GM10248 (cell line): ENCODE results near the gene THAP8.

Source experiments
- CTCF ChIA-PET: fragments of 300-600 bp; sonication (Branson Sonifier 250); formaldehyde crosslinking; extraction: SDS; loops from one replicate; lab custom pipeline; 2021; ENCODE audit warnings: antibody characterized with exemption; lab: Yijun Ruan, JAX
- POLR2A ChIA-PET: fragments of 350-650 bp; sonication (Branson Sonifier 250); formaldehyde crosslinking; extraction: SDS; loops from one replicate; lab custom pipeline; 2020; ENCODE audit warnings: antibody characterized with exemption; lab: Yijun Ruan, JAX
- DNase-seq: peaks from one replicate; pipeline ENCODE4 v3.0.0; 2012; ENCODE audit errors: extremely low spot score
- TF ChIP-seq, protein P1 (sequence below): IDR thresholded peaks from 2 replicates; pipeline ENCODE4 v1.5.1; 2012; ENCODE audit warnings: mild to moderate bottlenecking, low read depth; ENCODE audit errors: extremely low read depth, missing control alignments, control extremely low read depth

The THAP8 gene

DNA sequence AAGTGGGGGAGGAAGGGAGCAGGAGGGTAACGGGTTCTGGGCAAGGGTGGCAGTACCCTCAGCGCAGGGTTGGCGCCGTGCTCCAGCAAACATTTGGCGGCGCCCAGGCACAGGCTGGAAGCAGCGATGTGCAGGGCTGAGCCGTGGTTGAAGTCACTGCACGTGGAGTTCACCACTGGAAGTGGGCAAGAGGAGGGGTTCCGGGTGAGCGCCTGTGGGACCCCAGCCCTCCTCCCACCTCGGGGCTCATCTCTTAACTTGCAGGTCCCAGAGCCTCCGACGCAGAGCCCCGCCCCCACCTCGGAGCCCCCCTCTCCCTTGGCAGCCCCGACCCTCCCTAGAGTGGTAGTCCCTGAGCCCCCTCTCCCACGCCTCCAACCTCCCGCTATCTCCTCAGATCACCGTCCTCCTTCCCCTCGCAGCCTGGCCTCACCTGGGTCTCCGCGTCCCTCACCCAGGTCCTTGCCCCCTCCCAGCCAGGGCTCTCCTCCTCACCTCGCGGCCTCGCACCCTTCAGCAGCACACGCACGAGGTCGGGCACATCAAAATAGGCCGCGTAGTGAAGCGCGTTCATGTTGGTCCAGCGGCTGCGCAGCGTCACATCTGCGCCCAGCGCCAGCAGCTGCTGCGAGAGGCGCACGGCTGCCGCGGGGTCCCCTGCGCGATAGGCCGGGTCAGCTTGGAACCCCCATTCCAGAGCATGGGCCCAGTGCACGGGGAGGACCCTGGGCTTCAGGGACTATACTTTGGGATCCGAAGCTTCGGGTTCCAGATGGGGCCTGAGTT lies 27.8 kb downstream of the THAP8 start:
- CTCF ChIA-PET: no interaction called here
- TF ChIP-seq, protein P1, sequence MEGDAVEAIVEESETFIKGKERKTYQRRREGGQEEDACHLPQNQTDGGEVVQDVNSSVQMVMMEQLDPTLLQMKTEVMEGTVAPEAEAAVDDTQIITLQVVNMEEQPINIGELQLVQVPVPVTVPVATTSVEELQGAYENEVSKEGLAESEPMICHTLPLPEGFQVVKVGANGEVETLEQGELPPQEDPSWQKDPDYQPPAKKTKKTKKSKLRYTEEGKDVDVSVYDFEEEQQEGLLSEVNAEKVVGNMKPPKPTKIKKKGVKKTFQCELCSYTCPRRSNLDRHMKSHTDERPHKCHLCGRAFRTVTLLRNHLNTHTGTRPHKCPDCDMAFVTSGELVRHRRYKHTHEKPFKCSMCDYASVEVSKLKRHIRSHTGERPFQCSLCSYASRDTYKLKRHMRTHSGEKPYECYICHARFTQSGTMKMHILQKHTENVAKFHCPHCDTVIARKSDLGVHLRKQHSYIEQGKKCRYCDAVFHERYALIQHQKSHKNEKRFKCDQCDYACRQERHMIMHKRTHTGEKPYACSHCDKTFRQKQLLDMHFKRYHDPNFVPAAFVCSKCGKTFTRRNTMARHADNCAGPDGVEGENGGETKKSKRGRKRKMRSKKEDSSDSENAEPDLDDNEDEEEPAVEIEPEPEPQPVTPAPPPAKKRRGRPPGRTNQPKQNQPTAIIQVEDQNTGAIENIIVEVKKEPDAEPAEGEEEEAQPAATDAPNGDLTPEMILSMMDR: no peak
- DNase-seq: no peak
- POLR2A ChIA-PET: no interaction called here

DNA sequence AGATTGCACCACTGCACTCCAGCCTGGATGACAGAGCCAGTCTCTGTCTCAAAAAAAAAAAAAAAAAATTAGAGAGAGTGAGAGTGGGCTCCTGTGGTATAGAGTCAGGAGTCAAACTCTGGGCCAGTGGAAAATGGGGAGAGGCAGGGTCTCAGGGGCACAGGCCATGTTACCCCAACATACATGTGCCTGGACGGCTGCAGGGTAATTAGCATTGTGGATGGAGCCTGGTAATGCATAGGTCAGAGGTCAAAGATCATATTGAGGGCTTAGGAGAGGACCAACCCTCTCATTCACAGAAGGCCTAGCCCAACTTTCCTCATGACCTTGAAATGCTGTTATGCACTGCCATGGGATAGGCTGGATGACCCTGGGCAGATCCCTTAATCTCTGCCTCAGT lies 28.5 kb downstream of the THAP8 start:
- CTCF ChIA-PET: no interaction called here
- POLR2A ChIA-PET: no interaction called here
- TF ChIP-seq, protein P1: no peak
- DNase-seq: no peak

DNA sequence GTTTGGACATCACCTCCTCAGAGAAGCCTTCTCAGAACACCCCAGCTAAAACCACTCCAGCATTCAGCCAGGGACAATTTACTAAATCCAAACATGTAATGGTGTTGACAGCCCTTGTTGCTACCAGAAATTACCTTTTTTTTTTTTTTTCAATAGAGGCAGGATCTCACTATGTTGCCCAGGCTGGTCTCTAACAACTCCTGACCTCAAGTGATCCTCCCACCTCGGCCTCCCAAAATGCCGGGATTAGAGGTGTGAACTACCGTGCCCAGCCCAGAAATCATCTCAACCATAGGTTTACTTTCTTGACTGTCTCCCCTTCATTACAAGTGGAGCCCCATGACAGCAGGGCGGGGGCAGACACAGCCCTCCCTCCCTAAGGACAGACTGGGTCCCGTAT lies 30.7 kb downstream of the THAP8 start:
- POLR2A ChIA-PET: no interaction called here
- CTCF ChIA-PET: no interaction called here
- TF ChIP-seq, protein P1: no peak
- no peak for DNase-seq

DNA sequence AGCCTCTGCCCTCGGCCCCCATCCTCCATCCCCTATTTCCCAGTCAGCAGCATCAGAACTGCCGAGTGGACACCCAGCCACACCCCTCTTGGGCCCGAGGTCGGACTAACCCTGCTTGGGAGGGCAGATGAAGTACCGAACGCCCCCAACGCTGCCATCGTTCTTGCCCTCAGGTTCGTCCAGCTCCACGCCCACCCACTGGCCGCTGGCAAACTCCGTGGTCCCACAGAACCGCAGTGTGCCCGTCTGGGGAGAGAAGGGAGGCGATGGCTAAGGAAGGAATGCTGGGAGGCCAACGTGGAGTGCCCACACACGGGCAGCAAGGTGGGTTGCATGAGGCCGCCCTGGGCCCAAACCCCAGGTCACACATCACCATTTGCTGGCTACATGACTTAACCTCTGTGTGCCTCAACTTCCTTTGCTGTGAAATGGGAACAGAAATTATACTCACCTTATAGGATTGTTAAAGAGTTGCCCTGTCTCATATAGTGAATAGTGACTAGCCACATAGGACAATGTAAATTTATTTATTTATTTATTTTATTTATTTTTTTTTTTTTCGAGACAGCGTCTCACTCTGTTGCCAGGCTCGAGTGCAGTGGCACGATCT lies 34.9 kb downstream of the THAP8 start:
- TF ChIP-seq, protein P1: no peak
- ChIA-PET POLR2A (no interaction called here), CTCF (no interaction called here)
- DNase-seq: no peak

DNA sequence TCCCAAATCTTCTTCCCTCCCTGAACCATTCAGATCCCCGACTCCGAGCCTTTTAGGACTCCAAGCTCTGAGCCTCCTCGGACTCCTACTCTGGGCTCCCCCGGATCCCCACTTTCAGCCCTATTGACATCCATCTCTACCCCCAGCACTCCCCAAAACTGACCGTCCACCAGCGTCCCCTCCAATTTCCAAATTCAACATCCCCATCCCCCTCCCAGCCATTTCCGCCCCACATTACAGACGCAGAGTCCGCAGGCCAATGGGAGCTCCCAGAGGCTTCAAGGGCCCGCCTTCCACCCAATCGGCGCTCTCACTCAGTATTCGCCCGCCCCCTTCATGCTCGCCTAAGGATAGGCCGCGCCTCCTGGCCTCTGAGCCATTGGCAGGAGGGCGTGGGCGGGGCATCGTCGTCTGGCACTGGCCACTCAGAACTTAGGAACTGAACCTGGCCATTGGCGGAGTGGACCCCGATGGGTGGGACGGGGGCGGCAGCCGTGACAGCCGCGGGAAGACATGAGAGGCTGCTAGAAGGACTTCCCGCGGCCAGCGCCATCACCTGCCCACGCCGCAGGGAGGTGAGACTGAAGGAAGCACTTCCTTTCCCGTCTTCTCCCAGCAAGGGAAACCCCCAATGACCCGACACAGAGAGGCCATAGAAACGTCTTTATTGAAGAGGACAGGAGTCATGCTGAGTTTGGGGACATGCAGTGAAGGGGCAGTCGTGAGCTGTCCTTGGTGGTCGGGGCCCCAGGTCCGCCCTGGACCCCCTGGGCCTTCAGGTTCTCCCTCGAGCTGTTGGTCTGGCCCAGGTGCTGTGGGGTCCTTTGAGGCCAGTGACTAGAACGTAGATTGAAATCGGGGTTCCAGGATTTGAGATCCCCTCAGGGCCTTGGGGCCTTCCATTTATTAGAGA lies 39.8 kb downstream of the THAP8 start, which contains the start of gene ALKBH6:
Gene ALKBH6, minus strand, starts transcription at position 202 of the 913 bp plus-strand sequence. CDS start 816 bp downstream, outside the sequence.
- TF ChIP-seq, protein P1: no peak
- DNase-seq: peak; percentile 99
- ChIA-PET CTCF (interaction anchor here (0.8 to 1.4 kb wide), 3 partner anchors 11 to 40 kb away, joined by 3 to 5 read pairs (median 3); partner anchors contain the start of gene THAP8), POLR2A (interaction anchor here (0.6 to 0.7 kb wide), 3 partner anchors 19 to 93 kb away, joined by 3 to 5 read pairs (median 4); no protein-coding TSS in a partner anchor)
